ENCODE measurements around the gene ZFP62. TPM values are rescaled to one million over a fixed set of nuclear protein-coding genes. Genes with fewer than 3 reads are reported as not detected.

The ZFP62 gene
- total RNA-seq, 1 donor from 2014 or later: 62.0 TPM

DNA sequence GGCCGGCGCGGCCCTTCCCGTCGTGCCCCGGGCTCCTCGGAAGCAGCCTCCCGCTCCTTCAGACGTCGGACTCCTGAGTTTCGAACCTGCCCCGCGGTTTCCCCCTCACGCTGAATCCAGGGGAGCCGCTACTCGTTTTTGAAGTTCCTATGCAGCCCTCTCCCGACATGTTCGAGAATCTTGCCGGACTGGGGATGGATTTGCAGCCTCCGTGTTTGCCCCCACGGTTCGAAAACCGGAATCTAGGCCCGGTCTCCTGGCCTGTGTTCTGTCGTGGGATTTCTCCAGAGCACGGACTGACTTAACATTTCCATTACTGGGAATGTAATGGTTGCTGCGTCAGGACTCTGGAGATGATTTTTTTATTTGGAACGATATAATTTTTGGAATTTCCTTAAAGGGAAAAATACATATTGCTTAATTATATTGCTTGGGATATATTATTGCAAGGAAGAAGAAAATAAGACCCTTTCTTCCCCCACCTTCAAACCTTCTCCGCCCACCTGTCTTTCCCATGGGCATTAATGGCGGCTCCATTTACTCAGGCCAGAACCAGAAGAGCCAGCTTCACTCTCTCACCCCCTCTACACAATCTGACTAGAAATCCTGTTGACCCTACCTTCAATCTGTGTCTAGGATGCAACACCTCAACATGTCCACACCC is 50.0 kb downstream of the ZFP62 start:
- Mint-ChIP-seq H3K27me3 (no peaks in the 10 kb centered on the region), H3K4me1 (ENCODE audit: low read depth) (peaks cover 52% of the 10 kb centered on the region), H3K4me3 (ENCODE audit: low read depth) (peak overlapping the region; percentile 95), H3K36me3 (ENCODE audit: insufficient read depth) (peaks cover 2% of the 10 kb centered on the region), H3K9me3 (ENCODE audit: low read depth) (no peaks in the 10 kb centered on the region), H3K27ac (peak overlapping the region; percentile 93)
- TF ChIP-seq, protein P1, sequence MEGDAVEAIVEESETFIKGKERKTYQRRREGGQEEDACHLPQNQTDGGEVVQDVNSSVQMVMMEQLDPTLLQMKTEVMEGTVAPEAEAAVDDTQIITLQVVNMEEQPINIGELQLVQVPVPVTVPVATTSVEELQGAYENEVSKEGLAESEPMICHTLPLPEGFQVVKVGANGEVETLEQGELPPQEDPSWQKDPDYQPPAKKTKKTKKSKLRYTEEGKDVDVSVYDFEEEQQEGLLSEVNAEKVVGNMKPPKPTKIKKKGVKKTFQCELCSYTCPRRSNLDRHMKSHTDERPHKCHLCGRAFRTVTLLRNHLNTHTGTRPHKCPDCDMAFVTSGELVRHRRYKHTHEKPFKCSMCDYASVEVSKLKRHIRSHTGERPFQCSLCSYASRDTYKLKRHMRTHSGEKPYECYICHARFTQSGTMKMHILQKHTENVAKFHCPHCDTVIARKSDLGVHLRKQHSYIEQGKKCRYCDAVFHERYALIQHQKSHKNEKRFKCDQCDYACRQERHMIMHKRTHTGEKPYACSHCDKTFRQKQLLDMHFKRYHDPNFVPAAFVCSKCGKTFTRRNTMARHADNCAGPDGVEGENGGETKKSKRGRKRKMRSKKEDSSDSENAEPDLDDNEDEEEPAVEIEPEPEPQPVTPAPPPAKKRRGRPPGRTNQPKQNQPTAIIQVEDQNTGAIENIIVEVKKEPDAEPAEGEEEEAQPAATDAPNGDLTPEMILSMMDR (IDR thresholded peaks at IDR 0.05; ENCODE audit: unreplicated experiment): no peak
- no peak for DNase-seq (ENCODE audit: low spot score, unreplicated experiment)

DNA sequence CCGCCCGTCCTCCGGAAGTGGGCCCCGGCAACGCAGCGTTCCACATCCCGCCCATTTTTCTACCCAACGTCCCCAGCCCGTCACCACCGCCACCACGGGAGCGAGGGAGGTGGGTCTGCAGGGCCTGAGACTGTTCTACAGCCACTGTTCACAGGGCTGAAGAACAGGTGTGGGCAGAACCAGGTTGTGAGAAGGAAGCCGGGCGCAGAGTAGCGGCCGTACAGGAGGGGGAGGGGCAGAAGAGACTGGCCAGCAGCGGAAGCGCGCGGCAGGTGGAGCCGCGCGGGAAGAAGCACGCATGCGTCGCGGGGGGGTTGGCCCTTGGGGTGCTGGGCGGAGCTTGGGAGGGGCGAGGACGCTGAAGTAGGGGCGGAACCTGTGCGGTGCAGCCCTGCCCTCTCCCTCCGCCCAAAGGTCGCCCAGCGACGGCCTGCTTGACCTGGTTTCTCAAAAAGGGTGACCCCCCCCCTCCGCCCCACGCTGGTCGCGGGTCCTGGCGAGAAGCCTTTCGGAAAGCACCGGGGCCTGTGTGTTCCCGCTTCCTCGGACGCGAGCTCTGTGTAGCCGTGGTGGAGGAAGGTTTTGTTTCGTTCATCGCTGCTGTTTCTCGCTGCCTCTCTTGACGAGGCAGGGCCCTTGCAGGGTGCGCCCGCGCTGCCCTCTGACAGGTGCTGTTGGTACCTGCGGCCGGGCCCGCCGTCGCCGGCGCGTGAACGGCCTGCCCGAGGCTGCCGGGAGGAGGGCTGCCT is 50.7 kb downstream of the ZFP62 start:
- H3K9me3 Mint-ChIP-seq (ENCODE audit: low read depth): no peaks in the 10 kb centered on the region
- H3K27me3 Mint-ChIP-seq: no peaks in the 10 kb centered on the region
- peaks cover 54% of the 10 kb centered on the region for H3K4me1 Mint-ChIP-seq (ENCODE audit: low read depth)
- H3K27ac Mint-ChIP-seq: peak overlapping the region; percentile 98
- TF ChIP-seq, protein P1 (IDR thresholded peaks at IDR 0.05; ENCODE audit: unreplicated experiment): no peak
- H3K36me3 Mint-ChIP-seq (ENCODE audit: insufficient read depth): peaks cover 2% of the 10 kb centered on the region
- DNase-seq (ENCODE audit: low spot score, unreplicated experiment): peak; percentile 91
- peak overlapping the region; percentile 95 for H3K4me3 Mint-ChIP-seq (ENCODE audit: low read depth)

DNA sequence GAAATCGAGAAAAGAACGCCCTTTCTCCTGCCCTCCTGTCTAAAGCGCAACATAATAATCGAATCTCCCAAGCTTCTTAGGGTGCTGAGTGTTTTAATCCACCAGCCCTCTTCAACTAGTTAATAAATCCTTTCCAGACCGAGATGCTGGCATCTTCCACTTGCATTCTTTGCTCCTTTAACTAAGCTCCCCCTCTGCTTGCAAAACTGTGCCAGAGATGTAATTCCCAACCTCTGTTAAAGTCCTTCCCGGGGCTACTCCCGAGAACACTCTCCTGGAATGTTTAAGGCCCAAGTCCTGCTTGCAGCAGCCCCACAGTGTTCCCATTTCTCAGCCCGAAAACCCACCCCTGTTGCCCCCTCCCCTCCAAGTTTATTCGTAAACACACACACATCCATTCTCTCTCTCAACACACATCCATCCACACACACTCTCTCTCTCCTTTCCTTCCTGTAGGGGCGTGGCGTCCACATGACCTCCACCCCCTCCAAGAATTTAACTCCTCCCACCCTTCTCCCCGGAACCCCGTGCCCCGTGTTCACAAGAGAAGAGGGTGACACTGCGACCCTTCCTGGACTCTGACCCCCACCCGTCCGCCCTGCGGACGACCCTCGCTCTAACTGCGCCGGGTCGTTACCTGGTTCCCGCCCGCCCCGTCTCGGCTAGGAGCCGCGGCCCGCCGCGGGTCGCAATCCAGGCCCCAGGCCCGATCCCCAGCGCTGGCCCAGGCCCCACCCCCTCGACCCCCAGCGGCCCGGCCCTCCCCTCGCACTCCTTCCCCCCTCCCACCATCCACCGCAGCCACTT is 51.5 kb downstream of the ZFP62 start:
- DNase-seq (ENCODE audit: low spot score, unreplicated experiment): peak; percentile 80
- Mint-ChIP-seq H3K4me3 (ENCODE audit: low read depth) (peak overlapping the region; percentile 95), H3K4me1 (ENCODE audit: low read depth) (peaks cover 59% of the 10 kb centered on the region)

DNA sequence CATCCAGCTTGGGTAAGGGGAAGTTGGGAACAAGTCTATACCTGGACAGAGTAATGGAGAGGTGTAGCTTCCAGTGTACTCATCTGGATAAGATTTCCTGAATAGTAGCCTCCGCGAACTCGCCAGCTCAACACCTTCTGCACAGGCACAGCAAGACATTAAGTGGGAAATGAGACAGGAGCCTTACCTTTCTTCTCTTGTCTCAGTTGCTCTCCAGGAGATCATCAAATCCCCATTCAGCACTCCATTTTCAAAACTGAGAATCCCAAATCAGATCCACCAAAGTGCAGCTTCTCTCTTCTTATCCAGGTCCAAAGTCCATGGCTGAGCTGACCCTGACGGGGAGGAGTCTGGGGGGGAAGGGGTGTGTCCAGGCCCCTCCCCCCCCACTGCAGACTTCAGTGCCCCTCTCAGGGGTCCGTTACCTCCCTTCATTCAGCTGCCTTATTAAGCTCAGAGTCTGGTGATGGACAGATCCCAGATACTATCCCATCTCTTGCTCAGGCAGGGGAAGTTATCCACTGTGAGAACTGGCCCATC is 52.5 kb downstream of the ZFP62 start:
- H3K4me3 Mint-ChIP-seq (ENCODE audit: low read depth): peak overlapping the region; percentile 95
- peak overlapping the region; percentile 80 for H3K27ac Mint-ChIP-seq
- H3K27me3 Mint-ChIP-seq: no peaks in the 10 kb centered on the region
- peaks cover 59% of the 10 kb centered on the region for H3K4me1 Mint-ChIP-seq (ENCODE audit: low read depth)
- DNase-seq (ENCODE audit: low spot score, unreplicated experiment): no peak
- no peaks in the 10 kb centered on the region for H3K9me3 Mint-ChIP-seq (ENCODE audit: low read depth)
- peaks cover 6% of the 10 kb centered on the region for H3K36me3 Mint-ChIP-seq (ENCODE audit: insufficient read depth)
- TF ChIP-seq, protein P1 (IDR thresholded peaks at IDR 0.05; ENCODE audit: unreplicated experiment): no peak

More for the DNA sequence above, 51.5 kb downstream of the ZFP62 start:
- Mint-ChIP-seq H3K27me3 (no peaks in the 10 kb centered on the region), H3K36me3 (ENCODE audit: insufficient read depth) (peaks cover 6% of the 10 kb centered on the region), H3K9me3 (ENCODE audit: low read depth) (no peaks in the 10 kb centered on the region), H3K27ac (peak overlapping the region; percentile 98)
- TF ChIP-seq, protein P1 (IDR thresholded peaks at IDR 0.05; ENCODE audit: unreplicated experiment): no peak
